ENCODE data around the gene DNAJB8.

DNA sequence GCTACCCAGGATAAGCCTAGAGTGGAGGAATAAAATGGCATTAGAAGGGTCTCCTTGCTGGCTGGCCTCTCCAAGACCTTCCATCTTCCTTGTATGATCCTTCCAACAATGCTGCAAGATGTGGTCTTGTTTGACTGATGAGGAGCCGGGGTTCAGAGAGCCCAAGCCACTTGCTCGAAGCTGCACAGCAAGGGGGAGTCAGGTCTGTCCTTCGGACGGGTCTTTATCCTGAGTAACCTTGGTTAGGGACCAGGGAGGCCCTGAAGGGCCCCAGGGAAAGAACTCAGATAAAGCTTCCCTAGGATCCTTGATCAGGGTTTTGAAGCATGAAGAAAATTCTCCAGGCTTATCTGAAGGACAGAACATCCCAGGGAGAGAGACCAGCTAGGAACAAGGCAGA, 7.0 kb upstream of the DNAJB8 start:
- TF ChIP-seq, protein P1, sequence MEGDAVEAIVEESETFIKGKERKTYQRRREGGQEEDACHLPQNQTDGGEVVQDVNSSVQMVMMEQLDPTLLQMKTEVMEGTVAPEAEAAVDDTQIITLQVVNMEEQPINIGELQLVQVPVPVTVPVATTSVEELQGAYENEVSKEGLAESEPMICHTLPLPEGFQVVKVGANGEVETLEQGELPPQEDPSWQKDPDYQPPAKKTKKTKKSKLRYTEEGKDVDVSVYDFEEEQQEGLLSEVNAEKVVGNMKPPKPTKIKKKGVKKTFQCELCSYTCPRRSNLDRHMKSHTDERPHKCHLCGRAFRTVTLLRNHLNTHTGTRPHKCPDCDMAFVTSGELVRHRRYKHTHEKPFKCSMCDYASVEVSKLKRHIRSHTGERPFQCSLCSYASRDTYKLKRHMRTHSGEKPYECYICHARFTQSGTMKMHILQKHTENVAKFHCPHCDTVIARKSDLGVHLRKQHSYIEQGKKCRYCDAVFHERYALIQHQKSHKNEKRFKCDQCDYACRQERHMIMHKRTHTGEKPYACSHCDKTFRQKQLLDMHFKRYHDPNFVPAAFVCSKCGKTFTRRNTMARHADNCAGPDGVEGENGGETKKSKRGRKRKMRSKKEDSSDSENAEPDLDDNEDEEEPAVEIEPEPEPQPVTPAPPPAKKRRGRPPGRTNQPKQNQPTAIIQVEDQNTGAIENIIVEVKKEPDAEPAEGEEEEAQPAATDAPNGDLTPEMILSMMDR (IDR thresholded peaks at IDR 0.05), result no peak
- TF ChIP-seq POLR2A (IDR thresholded peaks at IDR 0.05), result no peak
